Measurements from ENCODE around the gene SHB.

SHB gene

GRCh38 chr9:37946971-37947370, 122.1 kb downstream of the SHB start:
- DNase-seq: no peak

- no peak for DNase-seq
Measured at GRCh38 chr9:37946041-37946440, 123.0 kb downstream of the SHB start.

GRCh38 chr9:37944671-37945481, 124.2 kb downstream of the SHB start:
- DNase-seq: no peak

- DNase-seq: no peak
Measured at GRCh38 chr9:37944266-37944650, 124.8 kb downstream of the SHB start.

DNA sequence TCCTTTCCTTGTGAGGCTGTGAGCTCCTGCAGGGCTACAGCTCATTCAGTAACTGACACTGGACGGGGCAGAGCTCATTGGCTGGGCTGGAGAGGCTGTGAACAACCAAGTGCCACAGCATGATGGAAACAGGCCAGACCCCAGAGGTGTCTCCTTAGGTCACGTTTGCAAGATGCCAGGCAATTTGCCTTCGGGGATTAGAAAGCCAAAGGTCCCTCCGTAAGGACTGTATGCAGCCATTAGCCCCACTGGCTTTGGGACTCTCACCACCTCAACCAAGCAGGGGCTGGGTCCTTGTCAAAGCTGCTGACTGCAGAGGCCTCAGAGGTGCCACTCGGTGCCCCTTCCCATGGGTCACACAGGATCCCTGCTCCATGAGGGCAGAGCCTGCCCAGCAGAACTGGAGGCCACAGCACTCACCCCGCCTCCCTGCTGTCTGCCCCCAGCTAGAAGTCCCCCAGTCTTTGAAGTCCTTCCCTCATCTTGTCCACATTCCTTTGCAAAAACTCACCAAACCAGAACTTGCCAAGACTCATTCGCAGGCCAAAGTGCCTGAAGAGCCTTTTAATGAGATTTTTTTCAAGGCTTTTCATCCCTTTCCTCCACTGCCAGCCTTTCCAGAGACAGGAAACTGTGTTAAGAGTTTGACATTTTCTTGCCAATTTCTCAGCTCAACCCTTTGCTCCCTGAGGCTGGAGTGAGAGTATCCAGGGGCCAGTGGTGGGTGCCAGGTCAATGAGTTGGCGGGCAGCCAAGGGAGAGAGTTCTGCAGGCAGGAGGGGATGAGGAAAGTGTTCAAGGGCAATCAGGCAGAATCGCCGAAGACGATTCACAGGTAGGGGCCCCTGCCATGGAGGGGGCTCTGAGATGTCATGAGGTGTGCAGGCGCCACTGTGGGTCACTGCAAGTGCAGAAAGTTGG, 125.4 kb downstream of the SHB start:
- no peak for DNase-seq

DNA sequence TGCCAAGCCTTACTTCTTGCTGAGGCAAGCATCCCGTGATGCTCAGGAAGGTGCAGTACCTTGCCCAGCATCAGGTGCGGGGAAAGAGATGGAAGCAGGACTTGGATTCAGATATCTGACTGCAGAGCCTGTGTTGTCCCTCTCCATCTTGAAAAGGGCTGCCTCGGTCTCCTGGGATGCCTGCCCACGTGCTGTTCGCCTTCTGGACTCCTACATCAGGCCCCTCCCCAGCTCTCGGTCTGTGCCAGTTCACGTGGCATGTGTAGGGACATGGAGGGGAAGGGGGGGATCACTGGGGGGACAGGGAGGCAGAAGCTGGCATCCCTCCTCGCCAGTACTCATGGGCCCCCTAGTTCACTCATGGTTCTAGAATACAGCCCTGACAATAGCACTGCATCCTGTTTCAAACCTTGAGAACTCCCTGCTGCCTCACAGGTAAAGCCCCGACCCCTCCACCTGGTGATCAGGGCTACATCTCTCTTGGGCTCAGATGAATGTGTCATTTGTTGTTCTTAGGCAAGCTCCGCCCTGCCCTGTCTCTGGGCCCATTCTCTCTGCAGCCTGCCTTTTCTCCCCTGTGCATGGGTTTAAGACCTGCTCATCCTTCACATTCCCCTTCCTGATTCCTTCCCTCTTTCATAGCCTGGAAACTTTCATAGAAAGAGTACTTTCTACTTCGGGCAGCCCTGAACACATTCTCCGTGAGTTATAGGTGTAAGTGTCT, 126.2 kb downstream of the SHB start:
- no peak for DNase-seq

DNA sequence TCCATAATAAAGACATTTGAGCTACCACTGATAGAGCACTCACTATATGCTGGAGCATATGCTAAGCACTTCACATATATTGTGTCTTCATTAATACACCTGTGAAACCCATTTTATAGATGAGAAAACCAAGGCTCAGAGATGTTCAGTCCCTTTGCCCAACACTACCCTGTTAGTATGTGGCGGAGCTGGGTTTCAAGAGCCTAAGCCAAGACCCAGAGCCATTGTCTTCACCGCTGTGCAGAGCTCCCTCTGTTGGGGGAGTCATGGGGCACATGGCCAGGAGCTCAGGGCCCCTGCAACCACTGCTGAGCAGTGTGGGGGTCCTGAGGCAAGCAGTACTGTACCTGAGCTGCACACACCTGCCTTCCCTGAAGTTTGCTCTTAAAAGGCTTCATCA, 127.8 kb downstream of the SHB start:
- DNase-seq: no peak

DNA sequence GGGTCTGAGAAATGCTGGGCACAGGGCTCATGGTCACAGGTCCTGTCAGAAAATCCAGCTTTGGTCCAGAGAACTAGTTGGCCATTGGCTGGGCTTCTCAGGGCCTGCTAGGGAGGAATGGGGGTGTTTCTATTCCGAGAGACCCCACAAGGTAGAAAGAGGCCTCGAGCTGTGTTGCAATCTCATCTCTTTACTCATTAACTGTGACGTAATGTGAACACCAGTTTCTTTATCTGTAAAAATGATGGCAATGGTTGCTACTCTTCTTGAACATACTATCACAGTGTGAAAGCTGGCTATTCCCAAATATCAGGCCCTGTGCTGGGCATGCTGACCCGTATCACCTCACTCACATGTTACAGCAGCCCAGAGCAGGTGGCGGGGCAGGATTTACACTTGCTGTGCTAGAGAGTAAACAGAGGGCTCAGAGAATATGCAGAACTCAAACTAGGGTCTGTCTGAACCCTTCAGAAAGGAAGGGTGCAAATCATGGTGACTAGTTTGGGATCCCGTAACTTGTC, 129.4 kb downstream of the SHB start:
- no peak for DNase-seq

- no peak for DNase-seq
Measured at GRCh38 chr9:37938121-37938891, 130.7 kb downstream of the SHB start.

DNA sequence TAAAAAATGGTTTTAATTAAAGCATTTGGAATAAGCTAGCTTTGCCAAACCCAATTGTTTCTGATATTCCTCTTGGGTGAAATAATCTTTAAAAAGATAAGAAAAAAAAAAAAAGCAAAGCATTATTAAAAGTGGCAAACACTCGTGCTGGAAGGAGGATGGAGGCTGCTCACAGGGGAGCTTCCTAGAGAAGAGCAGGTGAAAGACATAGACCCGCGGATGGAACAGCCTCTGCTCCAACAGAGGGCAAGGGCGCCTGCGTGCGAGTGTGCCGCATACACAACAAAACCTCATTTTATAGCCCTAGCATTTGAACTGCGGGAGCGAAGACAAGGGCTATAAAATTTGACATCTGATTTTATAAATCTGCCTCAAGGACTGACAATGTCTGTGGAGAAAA, 131.7 kb downstream of the SHB start:
- DNase-seq: no peak

GRCh38 chr9:37936965-37937364, 132.1 kb downstream of the SHB start:
- no peak for DNase-seq

- DNase-seq: no peak
Measured at GRCh38 chr9:37936376-37936775, 132.7 kb downstream of the SHB start.

- no peak for DNase-seq
Measured at GRCh38 chr9:37935096-37935495, 133.9 kb downstream of the SHB start.

- DNase-seq: no peak
Measured at GRCh38 chr9:37931592-37931991, 137.4 kb downstream of the SHB start.

- no peak for DNase-seq
Measured at GRCh38 chr9:37929441-37929895, 139.6 kb downstream of the SHB start.

DNA sequence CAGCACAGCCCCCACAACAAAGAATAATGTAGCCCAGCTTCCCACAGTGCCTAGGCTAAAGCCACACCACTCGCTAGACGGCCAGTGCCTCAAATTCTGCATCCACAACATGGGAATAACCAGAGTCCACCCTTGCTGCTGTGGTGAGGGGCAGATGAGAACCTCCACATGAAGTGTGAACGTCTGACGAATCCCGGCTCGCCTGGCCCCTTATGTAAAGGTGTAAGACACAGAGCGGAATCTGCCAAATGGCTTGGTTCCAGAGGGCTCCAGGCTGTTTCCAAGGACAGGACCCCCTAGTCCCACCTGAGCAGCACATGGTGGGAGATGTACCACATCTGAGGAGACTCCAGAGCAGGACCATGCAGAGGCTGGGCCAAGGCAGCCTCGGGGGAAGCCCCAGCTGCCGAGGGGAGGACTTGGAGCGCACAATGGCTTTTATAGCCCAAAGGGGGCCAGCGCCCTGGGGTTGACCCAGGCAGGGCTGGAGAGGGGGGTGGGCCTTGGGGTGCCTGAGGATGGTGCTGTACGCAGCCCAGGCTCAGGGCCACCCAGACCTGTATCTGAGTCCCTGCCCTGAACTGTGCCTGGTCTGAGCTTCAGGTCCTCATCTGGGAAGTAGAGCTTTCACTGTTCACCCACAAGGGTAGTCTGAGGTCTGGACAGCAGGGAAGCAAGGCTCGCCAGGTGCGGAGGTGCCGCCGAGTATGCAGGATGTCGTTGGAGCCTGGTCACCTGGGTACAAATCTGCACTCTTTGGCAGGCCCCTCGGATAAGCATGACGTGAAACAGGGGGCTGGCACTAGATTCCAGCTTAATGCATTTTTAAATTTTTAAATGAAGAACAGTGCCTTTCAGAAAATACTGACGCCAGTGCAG, 140.2 kb downstream of the SHB start:
- no peak for DNase-seq

DNA sequence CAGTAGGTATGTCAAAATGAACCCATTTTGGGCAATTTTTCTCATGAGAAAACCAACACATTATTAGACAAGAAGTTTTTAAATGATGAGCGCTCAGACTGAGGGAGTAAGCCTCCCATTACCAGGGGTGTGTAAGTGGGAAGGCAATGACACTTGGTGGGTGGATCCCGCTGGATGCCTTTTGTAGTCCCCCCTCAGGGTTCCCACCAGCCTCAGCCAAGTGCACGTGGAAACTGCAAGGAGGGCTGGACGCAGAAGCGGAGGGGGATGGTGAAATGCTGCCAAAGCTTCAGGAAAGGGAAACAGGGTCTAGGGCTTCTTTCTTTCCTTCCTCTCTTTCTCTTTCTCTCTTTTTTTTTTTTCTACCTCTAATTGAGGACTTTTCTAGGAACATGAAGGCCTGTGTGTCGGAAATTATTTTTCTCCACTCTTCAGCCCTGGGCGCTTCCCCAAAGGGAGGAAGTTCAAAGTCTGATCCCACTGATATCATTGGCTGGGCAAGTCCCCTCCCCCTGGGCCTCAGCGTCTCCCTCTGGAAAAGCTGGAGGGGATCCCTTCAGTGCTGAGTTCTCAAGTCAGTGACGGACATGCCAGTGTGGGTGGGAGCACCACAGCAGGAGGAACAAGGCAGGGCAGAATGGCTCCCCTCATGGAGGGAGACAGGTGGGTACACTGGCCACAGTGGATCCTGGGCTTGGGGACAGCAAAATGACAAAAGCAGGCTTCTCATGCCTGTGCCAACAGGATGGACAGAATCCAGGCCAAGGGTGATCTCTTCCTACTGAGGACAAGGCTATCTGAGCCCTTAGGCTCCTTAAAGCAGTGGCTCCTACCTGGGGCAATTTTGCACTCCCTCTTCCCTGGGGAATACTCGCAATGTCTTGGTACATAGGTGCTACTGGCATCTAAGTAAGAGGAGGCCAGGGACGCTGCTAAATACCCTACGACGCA, 141.2 kb downstream of the SHB start:
- DNase-seq: no peak

- no peak for DNase-seq
Measured at GRCh38 chr9:37927132-37927531, 141.9 kb downstream of the SHB start.

DNA sequence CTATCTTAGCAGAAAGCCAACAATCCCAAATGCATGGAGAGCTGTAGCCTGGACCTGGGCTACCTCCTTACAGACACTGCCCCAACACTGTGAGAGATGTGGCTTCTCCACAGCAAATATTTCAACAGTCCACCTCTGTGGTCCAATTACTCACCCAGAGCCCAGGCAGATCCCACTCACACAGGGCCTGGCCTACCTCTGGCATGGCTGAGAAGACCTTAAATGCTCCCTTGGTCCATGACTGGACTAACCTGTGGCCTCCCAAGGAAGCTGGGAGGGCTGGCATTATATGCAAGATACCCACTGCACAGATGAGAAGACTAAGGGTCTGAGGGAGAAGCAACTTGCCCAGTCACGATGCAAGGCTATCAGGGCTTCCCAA, 142.3 kb downstream of the SHB start:
- no peak for DNase-seq
